ENCODE data around the gene ALDH6A1. TPM values are rescaled to one million over a fixed set of nuclear protein-coding genes. Genes with fewer than 3 reads are reported as not detected.

ALDH6A1 gene
- total RNA-seq, 6 experiments from 2014 or later = 13.3 to 17.7 (median 14.4) TPM

DNA sequence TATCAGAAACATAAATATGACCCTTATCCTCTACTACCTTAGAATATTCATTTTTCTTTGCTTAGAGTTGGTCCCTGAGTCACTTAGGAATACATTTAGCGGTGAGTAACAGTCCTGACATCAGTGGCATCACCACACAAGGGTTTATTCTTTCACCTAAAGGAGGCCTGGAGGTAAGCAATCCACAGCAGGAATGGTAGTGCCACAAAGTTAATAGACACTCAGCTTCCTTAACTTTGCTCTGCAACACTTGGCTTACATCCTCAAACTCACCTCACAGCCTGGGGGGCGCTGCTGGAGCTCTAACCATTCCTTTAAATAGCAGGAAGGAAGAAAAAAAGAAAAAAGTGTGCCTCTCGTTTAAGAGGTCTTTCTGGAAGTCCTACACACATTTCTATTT is 36.0 kb downstream of the ALDH6A1 start:
- DNase-seq = peak; percentile 9
- Mint-ChIP-seq H3K36me3 (ENCODE audit: low read depth) (no peaks in the 10 kb centered on the region), H3K27ac (no peak overlapping the region), H3K27me3 (ENCODE audit: insufficient read depth) (no peaks in the 10 kb centered on the region), H3K4me3 (no peak overlapping the region), H3K9me3 (no peaks in the 10 kb centered on the region), H3K4me1 (ENCODE audit: low read depth) (peaks cover 17% of the 10 kb centered on the region)
- TF ChIP-seq, protein P1, sequence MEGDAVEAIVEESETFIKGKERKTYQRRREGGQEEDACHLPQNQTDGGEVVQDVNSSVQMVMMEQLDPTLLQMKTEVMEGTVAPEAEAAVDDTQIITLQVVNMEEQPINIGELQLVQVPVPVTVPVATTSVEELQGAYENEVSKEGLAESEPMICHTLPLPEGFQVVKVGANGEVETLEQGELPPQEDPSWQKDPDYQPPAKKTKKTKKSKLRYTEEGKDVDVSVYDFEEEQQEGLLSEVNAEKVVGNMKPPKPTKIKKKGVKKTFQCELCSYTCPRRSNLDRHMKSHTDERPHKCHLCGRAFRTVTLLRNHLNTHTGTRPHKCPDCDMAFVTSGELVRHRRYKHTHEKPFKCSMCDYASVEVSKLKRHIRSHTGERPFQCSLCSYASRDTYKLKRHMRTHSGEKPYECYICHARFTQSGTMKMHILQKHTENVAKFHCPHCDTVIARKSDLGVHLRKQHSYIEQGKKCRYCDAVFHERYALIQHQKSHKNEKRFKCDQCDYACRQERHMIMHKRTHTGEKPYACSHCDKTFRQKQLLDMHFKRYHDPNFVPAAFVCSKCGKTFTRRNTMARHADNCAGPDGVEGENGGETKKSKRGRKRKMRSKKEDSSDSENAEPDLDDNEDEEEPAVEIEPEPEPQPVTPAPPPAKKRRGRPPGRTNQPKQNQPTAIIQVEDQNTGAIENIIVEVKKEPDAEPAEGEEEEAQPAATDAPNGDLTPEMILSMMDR (IDR thresholded peaks at IDR 0.05) = no peak; the same call in 1 of the 2 replicates

- Mint-ChIP-seq H3K27me3 (ENCODE audit: insufficient read depth) (no peaks in the 10 kb centered on the region), H3K9me3 (no peaks in the 10 kb centered on the region), H3K27ac (no peak overlapping the region), H3K4me1 (ENCODE audit: low read depth) (peaks cover 17% of the 10 kb centered on the region), H3K4me3 (no peak overlapping the region), H3K36me3 (ENCODE audit: low read depth) (no peaks in the 10 kb centered on the region)
- TF ChIP-seq, protein P1 (IDR thresholded peaks at IDR 0.05) = no peak
- no peak for DNase-seq
These were observed 38.7 kb downstream of the ALDH6A1 start for GRCh38 chr14:74045522-74045921.

- Mint-ChIP-seq H3K27ac (no peak overlapping the region), H3K4me3 (no peak overlapping the region), H3K36me3 (ENCODE audit: low read depth) (no peaks in the 10 kb centered on the region), H3K27me3 (ENCODE audit: insufficient read depth) (no peaks in the 10 kb centered on the region), H3K4me1 (ENCODE audit: low read depth) (no peaks in the 10 kb centered on the region), H3K9me3 (no peaks in the 10 kb centered on the region)
- DNase-seq = no peak
- TF ChIP-seq, protein P1 (IDR thresholded peaks at IDR 0.05) = no peak
These were observed 42.0 kb downstream of the ALDH6A1 start for GRCh38 chr14:74042296-74042695.

- H3K4me1 Mint-ChIP-seq (ENCODE audit: low read depth) = no peaks in the 10 kb centered on the region
- no peak overlapping the region for H3K27ac Mint-ChIP-seq
- peak; percentile 66 for DNase-seq
- no peaks in the 10 kb centered on the region for H3K9me3 Mint-ChIP-seq
- no peak overlapping the region for H3K4me3 Mint-ChIP-seq
- no peaks in the 10 kb centered on the region for H3K27me3 Mint-ChIP-seq (ENCODE audit: insufficient read depth)
- H3K36me3 Mint-ChIP-seq (ENCODE audit: low read depth) = no peaks in the 10 kb centered on the region
- TF ChIP-seq, protein P1 (IDR thresholded peaks at IDR 0.05) = peak; percentile 92
These were observed 46.0 kb downstream of the ALDH6A1 start for GRCh38 chr14:74038020-74038859.

- Mint-ChIP-seq H3K36me3 (ENCODE audit: low read depth) (no peaks in the 10 kb centered on the region), H3K27ac (no peak overlapping the region), H3K9me3 (no peaks in the 10 kb centered on the region), H3K4me3 (no peak overlapping the region), H3K27me3 (ENCODE audit: insufficient read depth) (no peaks in the 10 kb centered on the region), H3K4me1 (ENCODE audit: low read depth) (no peaks in the 10 kb centered on the region)
- TF ChIP-seq, protein P1 (IDR thresholded peaks at IDR 0.05) = no peak
- peak; percentile 80 for DNase-seq
These were observed 48.7 kb downstream of the ALDH6A1 start for GRCh38 chr14:74035556-74035955.

All from HFFc6 (cell line).